ENCODE data around the gene HTRA2. TPM values are rescaled to one million over a fixed set of nuclear protein-coding genes. Genes with fewer than 3 reads are reported as not detected.

HTRA2 gene
- total RNA-seq, 1 donor from 2014 or later, result 42.7 TPM

- H3K9me3 Mint-ChIP-seq, result no peaks in the 10 kb centered on the region
- peaks cover 16% of the 10 kb centered on the region for H3K36me3 Mint-ChIP-seq
- H3K27me3 Mint-ChIP-seq, result peaks cover 94% of the 10 kb centered on the region
- TF ChIP-seq CTCF (conservative IDR thresholded peaks at IDR 0.05), result no peak
- H3K4me1 Mint-ChIP-seq (ENCODE audit: unreplicated experiment), result peaks cover 37% of the 10 kb centered on the region
- no peak for DNase-seq (ENCODE audit: extremely low spot score, unreplicated experiment)
- H3K27ac Mint-ChIP-seq, result no peak overlapping the region
- peak overlapping the region; percentile 73 for H3K4me3 Mint-ChIP-seq
Observed at GRCh38 chr2:74499940-74500577, 29.7 kb upstream of the HTRA2 start.

GRCh38 chr2:74500578-74500946 is 29.2 kb upstream of the HTRA2 start:
- Mint-ChIP-seq H3K27me3 (peaks cover 95% of the 10 kb centered on the region), H3K36me3 (peaks cover 21% of the 10 kb centered on the region), H3K4me3 (peak overlapping the region; percentile 73), H3K27ac (no peak overlapping the region), H3K9me3 (no peaks in the 10 kb centered on the region), H3K4me1 (ENCODE audit: unreplicated experiment) (peaks cover 40% of the 10 kb centered on the region)
- no peak for DNase-seq (ENCODE audit: extremely low spot score, unreplicated experiment)
- no peak for TF ChIP-seq CTCF (conservative IDR thresholded peaks at IDR 0.05)

- DNase-seq (ENCODE audit: extremely low spot score, unreplicated experiment), result no peak
- Mint-ChIP-seq H3K4me1 (ENCODE audit: unreplicated experiment) (peaks cover 41% of the 10 kb centered on the region), H3K36me3 (peaks cover 18% of the 10 kb centered on the region), H3K27ac (peak overlapping the region; percentile 54), H3K9me3 (no peaks in the 10 kb centered on the region), H3K27me3 (peaks cover 87% of the 10 kb centered on the region), H3K4me3 (peak overlapping the region; percentile 86)
- TF ChIP-seq CTCF (conservative IDR thresholded peaks at IDR 0.05), result no peak
Observed at GRCh38 chr2:74501335-74502071, 28.2 kb upstream of the HTRA2 start.

GRCh38 chr2:74502147-74502719 is 27.5 kb upstream of the HTRA2 start:
- Mint-ChIP-seq H3K4me1 (ENCODE audit: unreplicated experiment) (peaks cover 46% of the 10 kb centered on the region), H3K9me3 (no peaks in the 10 kb centered on the region), H3K27me3 (peaks cover 83% of the 10 kb centered on the region), H3K4me3 (peak overlapping the region; percentile 86), H3K27ac (peak overlapping the region; percentile 54), H3K36me3 (peaks cover 22% of the 10 kb centered on the region)
- no peak for DNase-seq (ENCODE audit: extremely low spot score, unreplicated experiment)
- no peak for TF ChIP-seq CTCF (conservative IDR thresholded peaks at IDR 0.05)

- peaks cover 46% of the 10 kb centered on the region for H3K4me1 Mint-ChIP-seq (ENCODE audit: unreplicated experiment)
- TF ChIP-seq CTCF (conservative IDR thresholded peaks at IDR 0.05), result no peak
- H3K9me3 Mint-ChIP-seq, result no peaks in the 10 kb centered on the region
- peak overlapping the region; percentile 86 for H3K4me3 Mint-ChIP-seq
- H3K27me3 Mint-ChIP-seq, result peaks cover 76% of the 10 kb centered on the region
- DNase-seq (ENCODE audit: extremely low spot score, unreplicated experiment), result no peak
- peaks cover 22% of the 10 kb centered on the region for H3K36me3 Mint-ChIP-seq
- peak overlapping the region; percentile 73 for H3K27ac Mint-ChIP-seq
Observed at GRCh38 chr2:74502720-74503505, 26.8 kb upstream of the HTRA2 start.
